G401 (cell line): Measurements from ENCODE around the gene DRAM1. TPM values are rescaled to one million over a fixed set of nuclear protein-coding genes. Genes with fewer than 3 reads are reported as not detected.
"Not testable (repeated sequence)": the region's sequence is repeated elsewhere in the genome, so short reads cannot be mapped to it uniquely, and the experiment has no call there.

ENCODE experiments used
- DNase-seq: peaks from one replicate; pipeline ENCODE4 v3.0.0-alpha.2; 2015; ENCODE audit warnings: low spot score
- in situ Hi-C: cut with HindIII; loops from 2 replicates; pipeline ENCODE4 v1.10.0; 2016; ENCODE audit warnings: low sequenced_read_pairs, mixed read lengths
- total RNA-seq: library from RNA; depleted of rRNA; stranded (reverse); fragments of >200 nt; shearing (Covaris generic); gene quantifications from 2 replicates; pipeline ENCODE4 v1.2.3, GENCODE V29; 2014

DRAM1 gene
- total RNA-seq, 1 experiment from 2014 or later, result 7.9 TPM

DNA sequence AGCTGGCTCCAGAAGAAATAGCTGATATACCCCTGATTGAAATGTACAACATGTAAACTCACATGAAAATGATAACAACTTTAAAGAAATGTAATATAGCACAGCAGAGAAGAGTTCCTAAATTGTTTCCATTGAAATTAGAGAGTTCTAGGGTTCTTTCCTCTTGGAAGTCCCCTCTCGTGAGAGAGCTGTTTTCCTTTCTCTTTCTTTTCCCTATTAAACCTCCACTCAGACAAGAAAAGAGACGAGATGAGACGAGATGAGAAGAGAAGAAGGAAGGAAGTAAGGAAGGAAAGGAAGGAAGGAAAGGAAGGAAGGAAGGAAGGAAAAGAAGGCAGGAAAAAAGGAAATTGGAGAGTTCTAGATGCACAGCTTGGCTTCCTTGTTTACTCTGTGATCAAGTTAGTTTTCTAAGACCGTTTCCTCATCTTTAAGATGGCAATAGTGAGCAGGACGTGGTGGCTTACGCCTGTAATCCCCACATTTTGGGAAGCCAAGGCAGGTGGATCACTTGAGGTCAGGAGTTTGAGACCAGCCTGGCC, 11.9 kb downstream of the DRAM1 start:
- in situ Hi-C loops, result no loop called here

DNA sequence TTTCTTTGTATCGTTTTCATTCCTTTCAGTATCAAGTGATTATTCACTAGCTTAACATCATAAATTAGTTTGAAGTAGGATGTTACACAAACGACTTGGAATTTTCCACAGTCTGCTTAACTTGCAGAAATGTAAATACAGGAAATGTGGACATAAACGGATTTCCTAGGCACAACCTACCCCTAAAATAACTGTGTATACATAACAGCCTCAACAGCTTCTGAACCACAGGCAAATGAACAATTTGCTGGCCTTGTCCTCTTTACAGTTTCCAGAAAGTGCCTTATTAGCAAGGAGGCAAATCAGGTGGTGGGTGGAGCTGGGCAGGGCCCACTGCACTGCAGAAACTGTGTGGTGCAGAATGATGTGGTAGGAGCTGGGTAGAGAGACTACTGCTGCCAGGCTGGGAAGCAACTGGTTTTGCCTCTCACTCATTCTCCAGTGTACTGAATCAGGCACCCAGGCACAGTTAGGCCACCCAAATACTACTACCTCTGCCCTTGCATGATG, 14.1 kb downstream of the DRAM1 start:
- no peak for DNase-seq
- in situ Hi-C loops, result no loop called here

More for the DNA sequence above, 11.9 kb downstream of the DRAM1 start:
- DNase-seq, result no peak

DNA sequence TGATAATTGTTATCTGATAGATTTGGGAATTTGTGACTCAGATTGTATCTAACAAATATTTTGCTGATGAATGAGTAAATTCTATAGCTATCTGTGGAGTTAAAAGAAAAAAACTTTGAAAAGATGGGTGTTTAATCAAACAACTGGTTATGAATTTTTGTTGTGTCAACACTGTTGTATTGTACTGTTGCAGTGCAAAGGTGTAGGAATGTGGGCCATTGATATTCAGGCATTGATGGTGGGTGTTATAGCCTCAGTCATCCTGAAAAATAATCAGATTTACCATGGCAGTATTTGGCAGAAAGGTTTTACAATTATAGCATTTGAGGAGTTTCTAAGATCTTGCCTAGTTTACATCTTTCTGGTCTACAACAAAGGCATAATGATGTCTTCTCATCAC, 15.4 kb downstream of the DRAM1 start:
- in situ Hi-C loops, result no loop called here
- DNase-seq, result no peak

DNA sequence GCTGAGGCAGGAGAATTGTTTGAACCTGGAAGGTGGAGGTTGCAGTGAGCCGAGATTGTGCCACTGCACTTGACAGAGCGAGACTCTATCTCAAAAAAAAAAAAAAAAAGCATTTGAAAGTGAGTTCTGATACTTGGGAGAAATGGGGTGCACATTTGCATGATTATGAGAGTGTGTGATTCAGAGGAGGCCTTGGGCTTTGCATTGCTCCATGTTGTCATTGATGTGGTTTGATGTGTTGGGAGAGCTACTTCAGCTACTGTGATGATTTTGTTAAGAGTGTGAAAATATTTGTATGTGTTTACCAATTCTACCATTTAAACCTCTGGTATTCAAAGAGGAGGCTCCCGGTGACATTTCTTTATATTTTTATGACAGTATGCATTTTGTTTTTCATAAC, 24.4 kb downstream of the DRAM1 start:
- in situ Hi-C loops, result no loop called here

DNA sequence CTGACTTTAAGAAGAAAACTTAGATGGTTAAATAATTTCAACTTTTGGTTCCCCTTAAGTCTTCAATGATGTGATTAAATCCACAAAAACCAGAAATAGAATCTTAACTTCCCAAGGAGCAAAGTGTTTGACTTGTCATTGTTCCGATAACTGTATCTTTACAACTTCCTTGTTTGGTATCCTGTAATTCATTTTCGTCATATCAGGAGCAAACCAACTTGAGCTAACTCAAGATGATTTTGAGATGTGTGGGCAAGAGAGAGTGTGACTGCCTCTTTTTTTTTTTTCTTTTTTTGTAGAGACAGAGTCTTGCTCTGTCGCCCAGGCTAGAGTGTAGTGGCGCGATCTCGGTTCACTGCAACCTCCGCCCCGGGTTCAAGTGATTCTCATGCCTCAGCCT, 25.3 kb downstream of the DRAM1 start:
- DNase-seq, result no peak
- in situ Hi-C loops, result no loop called here

More for the DNA sequence above, 24.4 kb downstream of the DRAM1 start:
- no peak for DNase-seq

DNA sequence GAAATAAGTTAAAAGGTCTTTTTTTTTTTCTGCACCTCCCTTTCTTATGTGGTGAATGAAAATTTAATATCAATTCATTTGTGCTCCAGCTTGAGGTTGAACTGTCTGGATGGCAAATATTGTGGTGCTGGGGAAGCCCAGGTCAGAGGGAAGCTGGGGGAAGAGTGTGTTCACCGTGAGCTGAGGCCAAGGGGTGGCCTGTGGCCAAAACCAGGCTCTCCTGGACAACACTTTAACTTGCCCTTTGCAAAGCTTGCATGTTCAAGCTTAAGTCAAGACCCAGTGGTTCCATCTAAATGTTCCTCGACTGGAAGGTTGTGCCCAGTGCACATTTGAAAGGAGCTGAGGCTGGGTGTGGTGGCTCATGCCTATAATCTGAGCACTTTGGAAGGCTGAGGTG, 28.8 kb downstream of the DRAM1 start:
- in situ Hi-C loops, result no loop called here
- DNase-seq, result no peak

DNA sequence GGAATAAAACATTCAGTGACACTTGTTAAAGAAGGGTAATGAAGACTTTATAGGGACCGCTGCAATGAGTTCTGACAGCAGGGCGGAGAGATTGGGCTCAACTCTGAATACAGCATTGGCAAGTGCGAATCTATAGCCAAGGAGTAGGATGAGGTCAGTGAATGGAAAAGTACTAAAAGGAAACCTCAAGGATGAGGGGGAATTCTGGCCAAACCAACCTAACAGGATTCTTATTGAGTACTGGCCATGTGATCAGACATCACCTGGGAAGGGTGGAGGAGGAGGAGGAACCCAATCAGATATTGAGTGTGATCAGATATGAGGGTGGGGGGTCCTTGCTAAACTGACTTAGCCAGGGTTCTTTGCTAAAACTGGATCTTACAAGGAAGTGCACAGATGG, 31.0 kb downstream of the DRAM1 start:
- DNase-seq, result no peak
- in situ Hi-C loops, result no loop called here

DNA sequence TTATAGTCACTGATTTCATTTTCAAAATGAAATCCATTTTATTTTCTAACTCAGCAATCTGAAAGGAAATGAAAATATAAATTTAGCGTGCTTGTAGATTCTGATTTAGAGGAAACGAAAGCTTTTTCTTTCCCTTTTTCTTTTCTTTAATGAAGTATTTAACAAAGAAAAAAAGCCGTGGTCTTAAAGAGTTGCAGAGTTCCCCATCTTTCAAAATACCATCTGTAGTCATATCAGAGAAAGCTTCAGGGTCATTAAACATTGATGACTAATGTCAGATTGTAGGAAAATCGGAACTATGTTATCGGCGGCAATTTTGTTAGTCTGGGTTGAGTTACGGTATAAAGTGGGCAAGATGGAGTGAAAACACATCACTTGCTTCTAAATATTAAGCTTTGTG, 32.3 kb downstream of the DRAM1 start:
- no peak for DNase-seq
- in situ Hi-C loops, result no loop called here

DNA sequence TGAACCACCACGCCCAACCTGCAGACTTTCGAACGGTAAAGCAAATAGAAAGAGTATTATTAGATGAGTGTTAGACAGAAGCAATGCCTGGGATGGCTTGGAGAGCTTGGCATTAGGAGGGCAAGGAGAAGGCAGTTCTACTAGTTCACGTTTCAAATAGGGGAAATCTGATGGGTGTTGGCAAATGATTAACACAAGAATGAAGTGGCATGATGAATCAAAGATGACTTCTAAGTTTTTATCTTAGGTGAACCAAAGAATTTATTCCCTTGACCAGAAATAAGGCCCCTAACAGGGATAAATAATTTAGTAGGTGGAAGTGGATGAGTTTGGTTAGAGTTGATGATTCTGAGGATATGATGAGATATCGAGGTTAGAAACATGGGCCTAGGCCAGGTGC, 38.5 kb downstream of the DRAM1 start:
- in situ Hi-C loops, result no loop called here
- DNase-seq, result no peak

DNA sequence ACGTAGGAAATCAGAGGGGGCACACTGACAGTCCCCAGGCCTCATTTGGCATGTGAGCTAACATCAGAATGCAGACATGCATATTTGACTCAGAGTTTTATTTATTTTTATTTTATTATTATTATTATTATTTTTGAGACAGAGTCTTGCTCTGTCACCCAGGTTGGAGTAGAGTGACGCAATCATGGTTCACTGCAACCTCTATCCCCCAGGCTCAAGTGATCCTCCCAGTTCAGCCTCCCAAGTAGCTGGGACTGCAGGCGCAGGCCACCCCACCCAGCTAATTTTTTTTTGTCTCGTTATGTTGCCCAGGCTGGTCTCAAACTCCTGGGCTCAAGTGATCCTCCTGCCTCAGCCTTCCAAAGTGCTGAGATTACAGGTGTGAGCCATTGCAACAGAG, 41.4 kb downstream of the DRAM1 start:
- DNase-seq, in situ Hi-C loops: not testable (repeated sequence)

DNA sequence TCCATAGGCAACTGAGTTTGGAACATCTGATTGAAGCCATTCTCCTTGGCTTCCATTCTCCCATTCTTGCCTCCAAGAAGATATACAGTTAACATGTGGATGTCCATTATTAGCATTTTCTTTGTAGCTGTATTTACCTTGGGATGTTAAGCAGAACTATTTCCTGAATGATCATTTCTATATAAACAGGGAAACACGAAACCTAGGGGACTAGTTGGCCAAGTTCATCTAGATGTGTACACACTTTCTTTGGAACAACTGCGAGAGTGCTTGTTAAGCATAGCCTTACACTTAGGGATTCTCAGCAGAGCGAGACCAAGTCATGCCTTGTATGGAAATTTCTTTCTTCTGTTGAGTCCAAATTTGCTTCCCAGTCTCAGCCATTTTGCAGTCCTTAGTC, 42.1 kb downstream of the DRAM1 start:
- DNase-seq, result no peak
- in situ Hi-C loops, result no loop called here

DNA sequence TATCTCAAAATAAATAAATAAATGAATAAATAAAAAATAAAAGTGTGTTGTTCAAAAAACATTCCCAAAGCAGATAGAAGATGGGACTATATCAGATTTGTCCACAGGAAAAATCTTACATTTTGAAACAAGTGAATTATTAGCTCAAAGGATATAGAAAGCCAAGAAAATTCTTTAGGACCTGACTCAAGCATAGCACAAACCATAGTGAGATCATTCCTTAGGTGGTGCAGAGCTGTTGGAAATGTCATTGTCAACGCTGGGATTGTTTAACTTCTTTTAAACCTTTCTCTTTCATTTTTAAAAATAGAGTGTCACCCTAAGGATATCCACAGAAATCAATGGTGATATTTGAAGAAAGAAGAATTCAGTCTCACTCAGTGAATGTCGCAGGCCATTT, 43.5 kb downstream of the DRAM1 start:
- in situ Hi-C loops, result no loop called here
- DNase-seq, result no peak

DNA sequence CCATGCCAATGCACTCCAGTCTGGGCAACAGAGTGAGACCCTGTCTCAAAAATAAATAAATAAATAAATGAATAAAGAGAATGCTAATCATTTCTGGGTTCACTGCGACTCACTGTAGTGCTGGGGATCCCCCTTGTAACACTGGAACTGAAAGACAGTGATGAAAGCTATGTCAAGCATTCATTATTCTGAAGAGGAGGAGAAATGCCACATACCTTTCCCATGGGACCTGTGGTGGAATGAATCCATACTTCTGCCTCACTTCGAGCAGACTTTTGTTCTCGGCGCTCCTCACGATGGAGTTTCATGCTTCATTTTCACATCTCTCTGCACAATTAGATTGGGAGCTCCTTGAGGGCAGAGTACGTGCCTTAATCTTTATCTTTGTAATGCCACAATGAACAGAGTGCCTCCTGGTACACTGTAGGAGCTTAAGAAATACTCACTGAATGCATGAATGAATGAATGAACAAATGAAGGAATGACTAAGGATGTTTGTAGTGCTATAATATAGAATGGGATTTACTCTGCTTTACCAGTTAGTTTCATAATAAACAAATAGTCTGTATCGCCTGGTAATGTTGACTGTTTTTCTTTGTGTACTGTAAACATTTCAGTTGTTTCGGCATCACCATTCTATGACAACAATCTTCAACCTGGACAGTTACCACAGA, 45.8 kb downstream of the DRAM1 start:
- in situ Hi-C loops, result no loop called here
- no peak for DNase-seq

DNA sequence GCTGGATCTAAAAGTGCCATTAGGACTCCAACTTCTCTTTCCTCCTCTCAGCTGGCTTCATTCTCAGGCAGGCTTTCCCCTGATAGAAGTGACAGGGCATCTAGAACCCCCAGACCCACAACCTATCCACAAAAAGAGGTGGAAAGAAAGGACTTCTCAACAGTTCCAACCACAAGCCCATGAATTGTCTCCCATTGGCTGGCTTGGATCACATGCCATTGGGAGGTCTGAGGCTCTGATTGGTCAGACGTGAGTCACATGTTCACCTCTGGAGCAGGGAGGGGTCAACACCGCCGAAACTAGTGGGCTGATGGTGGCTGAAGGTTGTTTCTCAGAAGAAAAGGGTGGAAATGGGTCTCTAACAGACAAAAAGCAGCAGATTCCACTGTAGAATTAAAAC, 47.2 kb downstream of the DRAM1 start:
- in situ Hi-C loops, result no loop called here

DNA sequence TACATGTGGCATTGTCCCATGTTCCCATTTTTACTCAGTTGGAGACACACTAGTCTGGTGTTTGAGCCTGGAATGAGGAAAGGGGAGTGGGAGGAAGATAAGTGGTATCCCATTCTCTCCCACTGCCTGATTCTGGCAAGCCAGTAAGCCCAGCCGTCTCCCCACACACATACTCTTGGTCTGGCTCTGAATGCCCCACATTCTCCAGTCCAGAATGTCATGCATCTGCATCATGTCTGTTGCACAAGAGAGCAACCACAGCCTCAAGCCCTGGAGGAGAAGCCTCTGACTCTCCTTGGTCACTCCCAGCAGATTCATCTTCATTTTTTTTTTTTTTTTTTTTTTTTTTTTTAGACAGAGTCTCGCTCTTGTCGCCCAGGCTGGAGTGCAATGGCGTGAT, 48.0 kb downstream of the DRAM1 start:
- in situ Hi-C loops, result no loop called here
- no peak for DNase-seq

More for the DNA sequence above, 47.2 kb downstream of the DRAM1 start:
- no peak for DNase-seq

DNA sequence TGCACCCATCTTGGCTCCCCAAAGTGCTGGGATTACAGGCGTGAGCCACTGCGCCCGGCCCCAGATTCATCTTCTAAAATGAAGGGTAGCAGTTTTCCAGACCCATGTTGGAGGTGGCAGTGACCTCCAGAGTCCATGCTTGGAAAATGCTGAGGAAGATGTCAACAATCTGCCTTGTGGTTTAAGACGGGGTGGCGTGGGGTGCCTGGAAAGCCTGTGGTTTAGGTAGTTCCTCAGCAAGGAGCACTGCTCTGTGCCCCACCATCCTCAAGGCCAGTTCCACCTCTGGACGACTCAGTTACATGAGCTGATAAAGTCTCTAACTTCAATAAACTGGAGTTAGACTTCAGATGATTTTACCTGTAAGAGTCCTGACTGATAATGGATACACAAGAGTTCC, 48.6 kb downstream of the DRAM1 start:
- DNase-seq, result no peak
- in situ Hi-C loops, result no loop called here

DNA sequence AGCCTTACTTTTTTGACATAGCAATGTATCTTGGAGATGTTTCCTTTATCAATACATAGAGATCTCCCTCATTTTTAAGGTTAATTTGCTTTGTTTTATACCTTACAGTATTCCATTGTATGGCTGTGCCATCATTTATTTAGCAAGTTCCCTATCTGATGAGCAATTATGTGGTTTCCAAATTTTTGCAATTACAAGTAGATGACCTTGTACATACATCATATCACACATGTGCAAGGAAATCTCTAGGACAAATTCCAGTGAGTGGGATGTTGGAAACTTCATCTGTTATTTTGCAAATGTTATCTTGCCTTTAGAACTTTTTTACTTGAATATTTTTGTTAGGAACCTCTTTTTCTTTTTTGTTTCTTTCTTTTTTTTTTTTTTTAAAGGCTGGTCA, 49.7 kb downstream of the DRAM1 start:
- no peak for DNase-seq
- in situ Hi-C loops, result no loop called here

DNA sequence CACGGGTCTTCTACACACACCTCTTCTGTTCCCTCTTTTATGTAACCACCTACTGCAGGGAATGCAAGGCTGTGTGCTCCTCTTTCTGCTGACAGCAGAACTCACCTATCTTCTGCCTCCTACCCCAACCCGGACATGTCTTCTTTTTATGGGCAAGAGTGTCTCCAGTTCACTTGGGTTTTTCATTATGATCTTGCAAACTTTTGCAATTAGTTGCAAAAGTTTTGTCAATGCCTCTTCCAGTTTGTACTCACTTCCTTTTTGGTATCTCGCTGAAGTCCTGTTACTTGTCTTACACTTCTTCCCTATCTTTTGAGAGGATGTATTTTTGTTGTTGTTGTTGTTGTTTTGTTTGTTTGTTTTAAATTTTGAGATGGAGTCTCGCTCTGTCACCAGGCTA, 50.6 kb downstream of the DRAM1 start:
- in situ Hi-C loops, result no loop called here
- no peak for DNase-seq

DNA sequence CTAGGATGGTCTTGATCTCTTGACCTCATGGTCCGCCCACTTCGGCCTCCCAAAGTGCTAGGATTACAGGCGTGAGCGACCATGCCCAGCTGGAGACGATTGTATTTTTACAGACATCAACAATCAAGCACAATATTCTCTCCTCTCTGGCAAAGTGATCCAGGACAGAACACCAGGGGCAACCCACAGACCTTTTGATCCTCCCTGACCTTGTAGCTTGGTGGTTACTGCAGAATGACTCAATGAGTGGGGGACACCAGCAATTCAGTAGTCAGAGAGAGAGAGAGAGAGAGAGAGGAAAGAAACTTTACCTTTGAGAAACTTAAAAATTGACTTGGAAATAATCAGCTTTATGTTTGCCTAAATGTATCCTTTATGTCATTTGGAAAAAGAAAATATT, 51.2 kb downstream of the DRAM1 start:
- in situ Hi-C loops, result no loop called here
- DNase-seq, result no peak

DNA sequence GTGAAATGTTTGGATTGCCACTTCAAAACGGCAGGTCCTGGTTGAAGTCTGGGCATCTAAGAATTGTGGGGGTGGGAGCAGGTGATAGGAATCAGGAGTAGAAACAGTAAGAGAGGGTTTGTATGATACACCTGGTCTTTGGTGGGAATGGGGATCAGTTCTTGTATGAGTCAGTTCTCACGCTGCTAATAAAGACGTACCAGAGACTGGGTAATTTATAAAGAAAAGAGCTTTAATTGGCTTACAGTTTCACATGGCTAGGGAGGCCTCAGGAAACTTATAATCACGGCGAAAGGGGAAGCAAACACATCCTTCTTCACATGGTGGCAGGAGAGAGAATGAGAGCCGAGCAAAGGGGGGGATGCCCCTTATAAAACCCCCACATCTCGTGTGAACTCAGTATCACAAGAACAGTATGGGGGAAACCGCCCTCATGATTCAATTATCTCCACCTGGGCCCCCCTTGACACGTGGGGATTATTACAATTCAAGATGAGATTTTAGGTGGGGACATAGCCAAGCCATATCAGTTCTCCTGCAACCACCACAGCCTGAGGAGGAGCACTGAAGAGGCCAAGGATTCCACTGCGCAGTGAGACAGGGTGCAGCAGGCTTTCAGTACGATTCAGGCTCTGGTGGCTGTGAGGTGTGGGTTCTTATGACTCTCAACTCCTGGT, 52.1 kb downstream of the DRAM1 start:
- in situ Hi-C loops, result no loop called here
- no peak for DNase-seq
